ENCODE measurements around the gene TEAD1.

Gene TEAD1

GRCh38 chr11:12842933-12843636 lies 168.9 kb downstream of the TEAD1 start:
- no peak for DNase-seq

DNA sequence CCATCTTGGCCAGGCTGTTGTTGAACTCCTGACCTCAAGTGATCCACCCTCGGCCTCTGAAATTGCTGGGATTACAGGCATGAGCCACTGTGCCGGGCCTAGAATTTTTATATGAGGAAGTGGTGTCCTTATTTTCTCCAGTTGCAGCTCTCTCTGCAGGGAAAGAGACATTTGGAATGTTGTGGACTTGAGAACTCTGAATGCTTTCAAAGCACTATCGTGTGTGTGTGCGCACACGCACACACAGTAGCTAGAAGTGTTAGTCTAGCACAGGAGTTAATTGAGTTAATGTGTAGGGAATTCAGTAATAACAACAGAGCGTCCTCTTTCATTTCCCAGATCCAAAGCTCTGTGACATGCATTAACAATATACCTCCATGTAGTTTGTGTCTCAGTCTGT lies 170.9 kb downstream of the TEAD1 start:
- DNase-seq, result no peak

GRCh38 chr11:12845739-12846358 lies 171.6 kb downstream of the TEAD1 start:
- peak; percentile 62 for DNase-seq

DNA sequence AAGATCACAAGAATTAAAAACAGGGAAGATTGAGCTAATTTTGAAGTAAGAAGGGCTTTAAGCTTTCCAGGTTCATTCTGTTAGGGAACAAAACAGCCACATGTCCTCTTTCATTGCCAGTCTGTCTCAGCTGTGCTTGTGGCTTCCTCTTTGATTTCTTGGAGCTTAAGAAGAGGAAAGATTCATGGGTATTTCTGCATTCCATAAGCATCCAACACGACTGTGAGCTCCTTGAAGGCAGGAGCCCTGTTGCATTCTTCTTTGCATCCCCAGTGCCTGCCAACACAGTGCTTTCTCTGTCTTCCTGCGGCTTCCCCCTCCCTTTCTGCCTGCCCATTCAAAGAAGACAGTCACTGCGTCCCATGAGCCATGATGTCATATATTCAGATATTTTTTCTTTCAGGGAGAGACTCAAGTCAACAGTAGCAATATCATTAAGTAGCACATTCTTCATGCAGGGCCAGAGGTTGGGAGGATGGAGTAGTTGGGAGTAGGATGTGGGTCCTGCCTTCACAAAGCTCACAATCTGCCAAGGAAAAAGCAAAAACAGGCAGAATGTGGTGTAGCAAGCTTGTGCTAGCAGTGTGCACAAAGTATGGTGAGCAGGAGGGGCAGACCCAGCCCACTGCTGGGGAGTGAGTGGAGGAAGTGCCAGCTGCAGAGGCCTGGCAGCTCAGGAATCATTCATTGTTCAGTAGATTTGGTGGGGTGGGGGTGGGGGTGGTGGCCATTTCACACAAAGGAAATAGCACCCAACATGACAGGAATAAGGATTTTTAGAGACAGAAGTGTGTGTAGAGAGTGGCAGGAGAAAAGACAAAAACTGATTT lies 172.8 kb downstream of the TEAD1 start:
- no peak for DNase-seq

- no peak for DNase-seq
Measured at GRCh38 chr11:12848413-12848812, 174.2 kb downstream of the TEAD1 start.

DNA sequence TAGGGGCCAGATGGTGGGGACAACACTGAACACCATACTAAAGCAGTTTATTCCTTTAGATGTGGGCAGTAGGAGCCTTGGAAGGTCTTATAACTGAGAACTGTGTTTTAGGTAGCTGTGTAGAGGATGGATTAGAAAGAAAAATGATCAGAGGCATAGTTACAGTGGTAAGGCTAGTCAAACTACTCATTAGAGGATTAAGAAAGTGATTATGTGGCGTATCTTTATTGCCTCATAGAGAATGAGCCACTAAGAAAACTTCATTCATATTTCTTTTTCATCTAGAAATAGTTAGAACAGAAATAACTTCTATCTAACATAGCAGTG lies 179.1 kb downstream of the TEAD1 start:
- DNase-seq, result no peak

GRCh38 chr11:12853652-12854296 lies 179.6 kb downstream of the TEAD1 start:
- DNase-seq, result no peak

GRCh38 chr11:12854297-12854661 lies 180.1 kb downstream of the TEAD1 start:
- no peak for DNase-seq

- no peak for DNase-seq
Measured at GRCh38 chr11:12854829-12855228, 180.6 kb downstream of the TEAD1 start.

- DNase-seq, result no peak
Measured at GRCh38 chr11:12856338-12856737, 182.1 kb downstream of the TEAD1 start.

- DNase-seq, result no peak
Measured at GRCh38 chr11:12857572-12857971, 183.4 kb downstream of the TEAD1 start.

DNA sequence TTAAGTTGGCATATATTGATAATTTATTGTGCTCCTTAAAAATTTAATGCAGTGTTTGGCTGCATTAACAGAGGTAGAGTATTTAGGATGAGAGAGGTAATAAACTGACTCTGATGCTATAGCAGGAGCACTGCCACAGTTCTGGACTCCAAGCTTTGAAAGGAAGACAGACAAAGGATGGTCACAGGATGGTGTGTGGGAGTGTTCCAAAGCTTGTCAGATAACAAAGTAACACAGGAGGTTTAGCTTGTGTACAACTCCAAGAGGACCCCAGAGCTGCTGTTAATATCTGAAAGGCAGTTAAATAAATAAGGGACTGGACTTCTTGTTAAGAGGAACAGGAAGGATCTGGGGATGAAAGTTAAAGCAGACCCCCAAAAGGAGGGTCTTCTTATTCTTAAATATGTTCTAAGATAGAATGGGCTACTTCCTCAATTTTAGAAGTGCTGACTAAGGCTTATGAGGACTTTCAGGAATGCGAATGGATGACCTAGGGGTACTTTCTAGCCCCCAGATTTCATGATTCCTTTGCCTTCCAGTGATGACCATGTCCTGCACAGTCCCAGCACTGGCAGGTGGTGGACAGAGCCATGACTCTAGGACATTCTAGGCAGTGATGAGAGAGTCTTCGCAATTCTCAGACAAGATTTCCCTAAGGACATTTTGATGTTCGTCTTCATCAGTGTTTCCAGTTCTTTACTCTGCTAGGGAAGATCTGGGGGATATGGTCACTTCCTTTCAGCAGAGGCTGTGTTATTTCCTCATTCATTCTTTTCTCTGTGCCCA lies 185.8 kb downstream of the TEAD1 start:
- DNase-seq, result no peak

- DNase-seq, result no peak
Measured at GRCh38 chr11:12860827-12861226, 186.6 kb downstream of the TEAD1 start.

DNA sequence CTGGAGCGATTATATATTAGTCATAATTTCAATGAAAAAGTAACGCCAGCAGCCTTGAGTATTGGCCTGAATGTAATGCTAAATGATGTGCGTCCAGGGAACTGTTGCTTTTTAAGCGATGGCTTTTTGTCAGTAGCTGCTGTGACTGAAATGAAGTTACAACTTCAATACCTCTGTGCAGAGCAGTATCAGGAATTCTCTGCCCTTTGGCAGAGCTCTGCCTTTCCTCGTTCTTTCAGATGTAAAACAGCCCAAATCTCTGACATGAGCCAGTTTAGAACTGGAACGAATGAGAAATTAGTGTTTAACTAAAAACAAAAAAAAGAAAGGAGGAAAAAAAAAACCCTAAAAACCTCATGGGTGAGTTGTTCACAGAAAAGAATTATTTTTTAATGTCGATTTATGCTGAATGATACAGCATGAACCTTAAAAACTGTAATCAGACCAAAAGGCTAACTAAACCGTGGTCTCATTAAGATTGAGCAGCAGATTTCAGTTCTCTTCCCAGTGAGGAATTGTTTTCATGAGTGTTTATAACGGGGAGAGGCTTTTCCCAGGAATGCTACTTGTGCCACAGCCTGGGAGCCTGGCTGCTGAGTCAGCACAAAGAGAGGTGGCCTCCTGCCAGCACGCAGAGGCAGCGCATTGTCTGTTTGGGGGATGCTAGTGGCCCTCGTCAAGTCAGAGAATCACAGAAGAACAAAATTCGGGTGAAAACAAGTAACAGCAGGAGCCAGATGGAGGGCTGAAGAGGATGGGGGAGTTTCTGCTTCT lies 188.7 kb downstream of the TEAD1 start:
- DNase-seq, result peak; percentile 69

GRCh38 chr11:12863605-12864121 lies 189.4 kb downstream of the TEAD1 start:
- DNase-seq, result no peak

DNA sequence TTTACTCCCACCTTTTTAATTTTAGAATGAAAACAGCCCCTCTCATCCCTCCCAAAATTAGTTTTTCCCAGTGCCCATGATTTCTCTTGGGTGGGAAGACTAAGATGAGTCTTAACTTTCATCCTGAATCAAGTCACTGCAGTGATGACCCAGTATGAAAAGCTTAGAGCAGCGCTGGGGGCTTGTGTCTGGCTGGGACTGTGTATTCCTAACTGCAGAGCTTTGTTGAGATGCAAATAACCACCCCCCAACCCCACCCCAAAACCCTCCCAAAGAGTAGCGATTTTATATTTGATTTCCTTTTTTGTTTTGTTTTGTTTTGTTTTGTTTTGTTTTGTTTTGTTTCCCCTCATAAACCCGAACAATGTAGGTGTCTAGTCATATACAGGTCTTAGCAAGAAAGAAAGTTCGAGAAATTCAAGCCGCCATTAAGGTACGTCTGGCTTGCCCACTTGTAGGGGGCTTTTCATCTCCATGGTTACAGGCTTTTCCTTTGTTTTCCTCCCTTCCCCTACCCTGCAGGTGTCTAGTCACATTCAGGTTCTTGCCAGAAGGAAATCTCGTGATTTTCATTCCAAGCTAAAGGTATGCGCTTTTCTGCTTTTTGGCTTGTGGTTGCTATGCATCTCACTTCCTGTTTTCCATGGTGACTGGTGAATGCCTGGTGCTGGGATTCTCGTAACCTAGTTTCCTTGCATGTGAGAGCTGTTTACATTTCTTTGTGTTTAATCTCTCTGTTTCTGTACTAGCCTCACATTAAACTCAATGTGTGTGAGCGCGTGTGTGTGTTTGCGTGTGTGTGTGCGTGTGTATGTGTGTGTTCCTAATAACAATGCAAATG lies 190.3 kb downstream of the TEAD1 start:
- peak; percentile 53 for DNase-seq

GRCh38 chr11:12865863-12866595 lies 191.8 kb downstream of the TEAD1 start:
- no peak for DNase-seq

GRCh38 chr11:12867531-12867930 lies 193.3 kb downstream of the TEAD1 start:
- no peak for DNase-seq

GRCh38 chr11:12868315-12869073 lies 194.3 kb downstream of the TEAD1 start:
- no peak for DNase-seq
